Memory B cell (primary cell): Measurements from ENCODE around the gene MYO18A.

Experiments
- ATAC-seq: fragments of 150-1000 bp; cut with Tn5 transposase; 2 replicates; pipeline ENCODE4 v1.10.0; 2021; ENCODE audit warnings: low read depth, mild to moderate bottlenecking, moderate library complexity
- DNase-seq, 2 donors: peaks; one replicate each; pipeline ENCODE4 v3.0.0; 2022; ENCODE audit warnings: low spot score in 2 of 2
- H3K27ac Mint-ChIP-seq: one replicate; pipeline ENCODE4 v1.8.0; 2022; ENCODE audit warnings: mild to moderate bottlenecking, moderate library complexity, mixed read lengths
- H3K27me3 Mint-ChIP-seq: one replicate; pipeline ENCODE4 v1.8.0; 2022; ENCODE audit warnings: mixed read lengths
- H3K36me3 Mint-ChIP-seq: one replicate; pipeline ENCODE4 v1.8.0; 2022; ENCODE audit warnings: mild to moderate bottlenecking, mixed read lengths
- H3K4me1 Mint-ChIP-seq: one replicate; pipeline ENCODE4 v1.8.0; 2022; ENCODE audit warnings: mixed read lengths
- H3K4me3 Mint-ChIP-seq: one replicate; pipeline ENCODE4 v1.8.0; 2022; ENCODE audit warnings: mild to moderate bottlenecking, moderate library complexity, mixed read lengths
- H3K9me3 Mint-ChIP-seq: one replicate; pipeline ENCODE4 v1.8.0; 2022; ENCODE audit warnings: mixed read lengths

The MYO18A gene

GRCh38 chr17:29062215-29062614 lies 118.0 kb downstream of the MYO18A start:
- Mint-ChIP-seq H3K4me1 (no peaks in the 10 kb centered on the region), H3K36me3 (no peaks in the 10 kb centered on the region), H3K4me3 (no peak overlapping the region), H3K27me3 (peaks cover 2% of the 10 kb centered on the region), H3K27ac (no peak overlapping the region), H3K9me3 (no peaks in the 10 kb centered on the region)
- ATAC-seq: no peak
- DNase-seq: no peak

DNA sequence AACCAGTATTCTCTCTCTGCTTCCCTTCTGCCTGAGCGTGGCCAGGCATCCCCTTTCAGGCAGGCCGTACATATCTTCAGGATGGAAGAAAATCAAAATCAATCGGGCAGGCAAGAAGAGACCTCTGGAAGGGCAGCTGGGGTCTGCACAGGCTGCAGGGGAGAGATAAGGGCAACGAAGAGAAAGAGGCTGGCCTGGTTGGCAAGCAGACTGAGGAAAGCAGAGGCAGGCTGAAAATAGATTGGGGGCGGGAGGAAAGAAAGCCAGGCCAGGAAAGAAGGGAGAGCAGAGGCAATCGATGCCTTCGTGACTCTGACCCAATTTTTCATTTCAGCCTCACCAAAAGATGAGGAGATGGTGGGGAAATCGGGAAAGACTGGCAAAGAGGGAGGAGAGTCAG lies 119.2 kb downstream of the MYO18A start:
- Mint-ChIP-seq H3K9me3 (no peaks in the 10 kb centered on the region), H3K36me3 (no peaks in the 10 kb centered on the region), H3K4me3 (no peak overlapping the region), H3K27ac (no peak overlapping the region), H3K4me1 (no peaks in the 10 kb centered on the region), H3K27me3 (peaks cover 4% of the 10 kb centered on the region)
- DNase-seq (no peak), ATAC-seq (no peak)

GRCh38 chr17:29060475-29060874 lies 119.7 kb downstream of the MYO18A start:
- no peaks in the 10 kb centered on the region for H3K4me1 Mint-ChIP-seq
- ATAC-seq: no peak
- no peaks in the 10 kb centered on the region for H3K36me3 Mint-ChIP-seq
- no peaks in the 10 kb centered on the region for H3K9me3 Mint-ChIP-seq
- H3K27me3 Mint-ChIP-seq: peaks cover 4% of the 10 kb centered on the region
- H3K27ac Mint-ChIP-seq: no peak overlapping the region
- no peak for DNase-seq
- H3K4me3 Mint-ChIP-seq: no peak overlapping the region

GRCh38 chr17:29059281-29059680 lies 120.9 kb downstream of the MYO18A start:
- no peaks in the 10 kb centered on the region for H3K36me3 Mint-ChIP-seq
- DNase-seq (no peak), ATAC-seq (no peak)
- H3K27ac Mint-ChIP-seq: no peak overlapping the region
- H3K4me3 Mint-ChIP-seq: no peak overlapping the region
- H3K4me1 Mint-ChIP-seq: no peaks in the 10 kb centered on the region
- H3K9me3 Mint-ChIP-seq: no peaks in the 10 kb centered on the region
- peaks cover 4% of the 10 kb centered on the region for H3K27me3 Mint-ChIP-seq

GRCh38 chr17:29058391-29058790 lies 121.8 kb downstream of the MYO18A start:
- no peak for DNase-seq
- no peak overlapping the region for H3K4me3 Mint-ChIP-seq
- H3K27me3 Mint-ChIP-seq: peaks cover 4% of the 10 kb centered on the region
- no peaks in the 10 kb centered on the region for H3K36me3 Mint-ChIP-seq
- H3K4me1 Mint-ChIP-seq: no peaks in the 10 kb centered on the region
- H3K27ac Mint-ChIP-seq: no peak overlapping the region
- ATAC-seq: no peak
- H3K9me3 Mint-ChIP-seq: no peaks in the 10 kb centered on the region

DNA sequence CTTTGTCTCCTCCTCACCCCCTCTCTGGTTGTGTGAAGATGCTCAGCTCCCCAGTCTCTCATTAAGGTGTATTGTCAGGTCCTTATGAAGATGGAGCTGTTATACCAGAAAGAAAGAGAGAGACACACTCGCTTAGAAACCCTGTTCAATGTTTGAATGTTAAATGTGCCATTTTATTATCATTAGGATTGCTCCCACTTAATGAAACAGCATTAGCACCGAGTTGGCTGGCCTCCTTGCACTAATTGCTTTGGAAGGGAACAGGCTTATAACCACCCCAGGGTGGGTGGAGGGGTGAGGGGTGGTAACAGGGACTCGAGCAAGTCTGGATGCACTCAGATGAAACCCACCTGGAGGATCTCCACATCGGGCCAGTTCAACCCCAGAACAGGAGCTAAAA lies 122.8 kb downstream of the MYO18A start:
- H3K9me3 Mint-ChIP-seq: no peaks in the 10 kb centered on the region
- ATAC-seq (no peak), DNase-seq (no peak)
- no peaks in the 10 kb centered on the region for H3K36me3 Mint-ChIP-seq
- H3K27ac Mint-ChIP-seq: no peak overlapping the region
- no peak overlapping the region for H3K4me3 Mint-ChIP-seq
- peaks cover 4% of the 10 kb centered on the region for H3K27me3 Mint-ChIP-seq
- H3K4me1 Mint-ChIP-seq: no peaks in the 10 kb centered on the region

DNA sequence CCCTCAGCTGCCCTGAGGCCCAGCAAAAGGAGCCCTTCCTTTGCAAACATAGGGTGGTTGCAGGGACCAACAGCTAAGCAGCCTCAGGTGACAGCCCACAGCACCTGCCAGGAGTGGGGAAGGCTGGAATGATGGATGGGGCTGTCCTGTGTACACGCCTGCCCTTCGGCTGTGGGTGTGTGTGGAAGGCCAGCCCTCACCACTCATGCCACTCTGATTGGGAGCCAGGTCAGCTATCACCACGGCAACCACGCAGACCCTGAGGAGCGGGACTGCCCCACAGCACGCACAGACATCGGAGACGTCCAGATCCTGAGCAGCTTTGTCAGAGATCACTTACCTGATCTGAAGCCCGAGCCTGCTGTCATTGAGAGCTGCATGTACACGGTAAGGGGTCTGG lies 125.4 kb downstream of the MYO18A start:
- H3K4me1 Mint-ChIP-seq: no peaks in the 10 kb centered on the region
- no peak for ATAC-seq

DNA sequence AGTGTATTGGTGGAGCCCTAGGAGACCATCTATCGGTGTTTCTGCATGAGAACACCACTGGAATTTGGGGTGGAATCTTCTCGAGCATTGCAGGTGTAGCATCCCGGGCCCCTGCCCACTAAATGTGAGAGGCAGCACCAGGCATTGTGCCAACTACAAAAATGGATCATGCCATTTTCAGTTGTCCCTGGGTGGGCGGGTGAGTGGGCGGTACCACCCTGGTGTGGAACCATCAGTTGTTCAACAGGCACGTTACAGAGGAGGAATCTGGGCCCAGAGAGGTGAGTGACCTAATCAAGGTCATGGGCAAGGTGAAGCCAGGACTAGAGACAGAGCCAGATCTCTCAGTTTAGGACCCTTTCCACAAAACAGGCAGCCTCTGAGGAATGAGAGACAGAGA lies 128.5 kb downstream of the MYO18A start:
- ATAC-seq: no peak
- no peak overlapping the region for H3K4me3 Mint-ChIP-seq

More for the DNA sequence above, 125.4 kb downstream of the MYO18A start:
- no peaks in the 10 kb centered on the region for H3K9me3 Mint-ChIP-seq
- H3K27me3 Mint-ChIP-seq: peaks cover 10% of the 10 kb centered on the region
- H3K4me3 Mint-ChIP-seq: no peak overlapping the region
- H3K36me3 Mint-ChIP-seq: peaks cover 3% of the 10 kb centered on the region
- no peak for DNase-seq
- H3K27ac Mint-ChIP-seq: no peak overlapping the region

GRCh38 chr17:29051194-29051593 lies 129.0 kb downstream of the MYO18A start:
- Mint-ChIP-seq H3K9me3 (no peaks in the 10 kb centered on the region), H3K36me3 (peaks cover 3% of the 10 kb centered on the region), H3K27ac (no peak overlapping the region), H3K4me3 (no peak overlapping the region), H3K4me1 (no peaks in the 10 kb centered on the region), H3K27me3 (peaks cover 9% of the 10 kb centered on the region)
- ATAC-seq: no peak
- DNase-seq: no peak

More for the DNA sequence above, 128.5 kb downstream of the MYO18A start:
- H3K9me3 Mint-ChIP-seq: no peaks in the 10 kb centered on the region
- H3K27ac Mint-ChIP-seq: no peak overlapping the region
- peaks cover 3% of the 10 kb centered on the region for H3K36me3 Mint-ChIP-seq
- peaks cover 9% of the 10 kb centered on the region for H3K27me3 Mint-ChIP-seq
- DNase-seq: no peak
- H3K4me1 Mint-ChIP-seq: no peaks in the 10 kb centered on the region

- H3K4me3 Mint-ChIP-seq: no peak overlapping the region
- ATAC-seq: no peak
- no peaks in the 10 kb centered on the region for H3K4me1 Mint-ChIP-seq
- DNase-seq: no peak
- H3K36me3 Mint-ChIP-seq: peaks cover 3% of the 10 kb centered on the region
- no peak overlapping the region for H3K27ac Mint-ChIP-seq
- H3K27me3 Mint-ChIP-seq: peaks cover 9% of the 10 kb centered on the region
- H3K9me3 Mint-ChIP-seq: no peaks in the 10 kb centered on the region
These were observed 130.0 kb downstream of the MYO18A start for GRCh38 chr17:29050176-29050575.

- no peaks in the 10 kb centered on the region for H3K9me3 Mint-ChIP-seq
- H3K27me3 Mint-ChIP-seq: peaks cover 9% of the 10 kb centered on the region
- H3K4me3 Mint-ChIP-seq: no peak overlapping the region
- no peak overlapping the region for H3K27ac Mint-ChIP-seq
- H3K36me3 Mint-ChIP-seq: peaks cover 3% of the 10 kb centered on the region
- H3K4me1 Mint-ChIP-seq: no peaks in the 10 kb centered on the region
- DNase-seq: no peak
- ATAC-seq: no peak
These were observed 130.6 kb downstream of the MYO18A start for GRCh38 chr17:29049541-29050145.

- peaks cover 9% of the 10 kb centered on the region for H3K27me3 Mint-ChIP-seq
- H3K9me3 Mint-ChIP-seq: no peaks in the 10 kb centered on the region
- H3K27ac Mint-ChIP-seq: no peak overlapping the region
- H3K4me1 Mint-ChIP-seq: no peaks in the 10 kb centered on the region
- peaks cover 3% of the 10 kb centered on the region for H3K36me3 Mint-ChIP-seq
- ATAC-seq: peak; percentile 49
- no peak overlapping the region for H3K4me3 Mint-ChIP-seq
- DNase-seq: no peak
These were observed 131.5 kb downstream of the MYO18A start for GRCh38 chr17:29048440-29049368.

DNA sequence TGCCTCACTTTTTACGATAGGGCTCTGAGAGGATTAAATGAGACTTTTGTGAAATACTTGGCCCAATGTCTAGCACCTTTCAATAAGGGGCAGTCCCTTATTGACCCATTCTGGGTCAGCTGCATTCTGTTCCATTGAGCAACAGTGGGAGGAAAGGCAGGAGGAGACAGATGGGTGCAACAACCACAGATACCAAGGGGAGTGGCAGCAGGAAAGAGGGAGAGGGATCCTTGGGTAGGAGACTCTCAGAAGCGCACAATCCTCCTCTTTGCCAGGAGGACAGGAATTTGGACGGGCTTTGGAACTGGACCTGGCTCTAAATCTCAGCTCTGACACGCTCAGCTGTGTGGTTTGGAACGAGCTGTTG lies 133.7 kb downstream of the MYO18A start:
- H3K4me3 Mint-ChIP-seq: no peak overlapping the region

GRCh38 chr17:29045734-29046472 lies 134.3 kb downstream of the MYO18A start:
- no peak for ATAC-seq
- no peaks in the 10 kb centered on the region for H3K9me3 Mint-ChIP-seq
- peaks cover 12% of the 10 kb centered on the region for H3K4me1 Mint-ChIP-seq
- DNase-seq: no peak
- no peak overlapping the region for H3K4me3 Mint-ChIP-seq
- no peak overlapping the region for H3K27ac Mint-ChIP-seq
- H3K27me3 Mint-ChIP-seq: peaks cover 1% of the 10 kb centered on the region
- H3K36me3 Mint-ChIP-seq: no peaks in the 10 kb centered on the region

More for the DNA sequence above, 133.7 kb downstream of the MYO18A start:
- Mint-ChIP-seq H3K27me3 (peaks cover 3% of the 10 kb centered on the region), H3K27ac (no peak overlapping the region), H3K36me3 (no peaks in the 10 kb centered on the region), H3K9me3 (no peaks in the 10 kb centered on the region), H3K4me1 (peaks cover 12% of the 10 kb centered on the region)
- DNase-seq (no peak), ATAC-seq (no peak)
